Stimulated activated CD4-positive, alpha-beta T cell treated with anti-CD3 and anti-CD28 coated beads, Interleukin-4, amount 100 ng/mL, for 24 hours (primary cell): ENCODE measurements around the gene MYO5A.
"Not testable (repeated sequence)": the region's sequence is repeated elsewhere in the genome, so short reads cannot be mapped to it uniquely, and the experiment has no call there.

Source experiments
- DNase-seq: peaks from one replicate; pipeline ENCODE4 v3.0.0-alpha.2; 2020

MYO5A gene

GRCh38 chr15:52528564-52529340 lies at the start of gene MYO5A:
MYO5A (minus strand) TSS chr15:52528880; CDS start chr15:52528806, 74 bp downstream.
- peak; percentile 79 for DNase-seq

- DNase-seq, result no peak
These were observed 48.0 kb upstream of the MYO5A start for GRCh38 chr15:52576692-52577091.

GRCh38 chr15:52575573-52575972 lies 46.9 kb upstream of the MYO5A start:
- not testable (repeated sequence) for DNase-seq

GRCh38 chr15:52575072-52575471 lies 46.4 kb upstream of the MYO5A start:
- DNase-seq, result no peak

- not testable (repeated sequence) for DNase-seq
These were observed 45.9 kb upstream of the MYO5A start for GRCh38 chr15:52574623-52575022.

- peak; percentile 85 for DNase-seq
These were observed 40.2 kb upstream of the MYO5A start, which contains the start of gene ARPP19 for GRCh38 chr15:52568601-52569585. ARPP19 (minus strand) TSS chr15:52569030; CDS start chr15:52568892, 138 bp downstream.

GRCh38 chr15:52567871-52568600 lies 39.4 kb upstream of the MYO5A start:
- peak; percentile 60 for DNase-seq

- DNase-seq, result no peak
These were observed 38.2 kb upstream of the MYO5A start for GRCh38 chr15:52566889-52567288.

- not testable (repeated sequence) for DNase-seq
These were observed 37.0 kb upstream of the MYO5A start for GRCh38 chr15:52565417-52566358.

GRCh38 chr15:52563501-52564060 lies 34.9 kb upstream of the MYO5A start:
- no peak for DNase-seq

- DNase-seq, result peak; percentile 67
These were observed 30.9 kb upstream of the MYO5A start for GRCh38 chr15:52559575-52559974.

GRCh38 chr15:52559022-52559421 lies 30.3 kb upstream of the MYO5A start:
- no peak for DNase-seq

GRCh38 chr15:52558196-52558595 lies 29.5 kb upstream of the MYO5A start:
- peak; percentile 72 for DNase-seq

GRCh38 chr15:52557274-52557641 lies 28.6 kb upstream of the MYO5A start:
- no peak for DNase-seq

GRCh38 chr15:52556524-52557273 lies 28.0 kb upstream of the MYO5A start:
- no peak for DNase-seq

GRCh38 chr15:52552303-52552702 lies 23.6 kb upstream of the MYO5A start:
- DNase-seq, result no peak

- no peak for DNase-seq
These were observed 23.1 kb upstream of the MYO5A start for GRCh38 chr15:52551762-52552161.

GRCh38 chr15:52551186-52551585 lies 22.5 kb upstream of the MYO5A start:
- not testable (repeated sequence) for DNase-seq

- DNase-seq, result no peak
These were observed 17.5 kb upstream of the MYO5A start for GRCh38 chr15:52546031-52546751.
